ENCODE measurements around the gene TMED6. TPM values are rescaled to one million over a fixed set of nuclear protein-coding genes. Genes with fewer than 3 reads are reported as not detected.

TMED6 gene
- total RNA-seq, 1 donor from 2014 or later: not detected

GRCh38 chr16:69346683-69347082, 4.9 kb downstream of the TMED6 start:
- H3K4me3 Mint-ChIP-seq: no peak overlapping the region
- H3K27me3 Mint-ChIP-seq (ENCODE audit: insufficient read depth, low read depth): peaks cover 4% of the 10 kb centered on the region
- no peaks in the 10 kb centered on the region for H3K27me3 ChIP-seq
- no peak for TF ChIP-seq EZH2 (IDR thresholded peaks at IDR 0.05)
- no peak for TF ChIP-seq CTCF (IDR thresholded peaks at IDR 0.05)
- no peak for TF ChIP-seq EZH2phosphoT487 (IDR thresholded peaks at IDR 0.05)
- H3F3A ChIP-seq (ENCODE audit: low read depth): peaks cover 9% of the 10 kb centered on the region
- H3K36me3 Mint-ChIP-seq: peaks cover under 1% of the 10 kb centered on the region
- H3K9me3 ChIP-seq (ENCODE audit: low read depth): no peaks in the 10 kb centered on the region
- no peak overlapping the region for H3K27ac ChIP-seq
- H3K4me1 Mint-ChIP-seq: no peaks in the 10 kb centered on the region
- H3K9me3 Mint-ChIP-seq: no peaks in the 10 kb centered on the region
- peaks cover 4% of the 10 kb centered on the region for H3K36me3 ChIP-seq
- H3K4me3 ChIP-seq: no peak overlapping the region
- no peaks in the 10 kb centered on the region for H4K20me1 ChIP-seq (ENCODE audit: low read depth)
- H3K79me2 ChIP-seq (ENCODE audit: low read depth): peaks cover 14% of the 10 kb centered on the region
- H3K9ac ChIP-seq: no peak overlapping the region
- H3K4me1 ChIP-seq: no peaks in the 10 kb centered on the region
- H3K4me2 ChIP-seq: no peak overlapping the region
- no peak overlapping the region for H3K27ac Mint-ChIP-seq
- DNase-seq (ENCODE audit: low spot score): no peak
- no peak overlapping the region for H2AFZ ChIP-seq (replicated peaks)

GRCh38 chr16:69345923-69346322, 5.7 kb downstream of the TMED6 start:
- Histone ChIP-seq H2AFZ (replicated peaks) (no peak overlapping the region), H3K27me3 (no peaks in the 10 kb centered on the region), H3K36me3 (peaks cover 10% of the 10 kb centered on the region), H3K79me2 (ENCODE audit: low read depth) (peaks cover 22% of the 10 kb centered on the region), H3K4me3 (no peak overlapping the region), H3K4me1 (peaks cover under 1% of the 10 kb centered on the region), H3F3A (ENCODE audit: low read depth) (peaks cover 14% of the 10 kb centered on the region), H3K9ac (no peak overlapping the region), H3K9me3 (ENCODE audit: low read depth) (no peaks in the 10 kb centered on the region), H4K20me1 (ENCODE audit: low read depth) (no peaks in the 10 kb centered on the region), H3K27ac (no peak overlapping the region), H3K4me2 (no peak overlapping the region)
- no peak for DNase-seq (ENCODE audit: low spot score)
- Mint-ChIP-seq H3K27ac (no peak overlapping the region), H3K36me3 (peaks cover 2% of the 10 kb centered on the region), H3K4me3 (no peak overlapping the region), H3K9me3 (no peaks in the 10 kb centered on the region), H3K4me1 (peaks cover 5% of the 10 kb centered on the region), H3K27me3 (ENCODE audit: insufficient read depth, low read depth) (peaks cover 4% of the 10 kb centered on the region)
- TF ChIP-seq EZH2phosphoT487 (IDR thresholded peaks at IDR 0.05) (no peak), EZH2 (IDR thresholded peaks at IDR 0.05) (no peak), CTCF (IDR thresholded peaks at IDR 0.05) (no peak)

- no peak overlapping the region for H2AFZ ChIP-seq (replicated peaks)
- Mint-ChIP-seq H3K27me3 (ENCODE audit: insufficient read depth, low read depth) (peaks cover 6% of the 10 kb centered on the region), H3K27ac (no peak overlapping the region), H3K4me1 (peaks cover 17% of the 10 kb centered on the region), H3K36me3 (peaks cover 4% of the 10 kb centered on the region), H3K4me3 (no peak overlapping the region), H3K9me3 (no peaks in the 10 kb centered on the region)
- H3K9me3 ChIP-seq (ENCODE audit: low read depth): no peaks in the 10 kb centered on the region
- no peak for TF ChIP-seq EZH2 (IDR thresholded peaks at IDR 0.05)
- peaks cover 37% of the 10 kb centered on the region for H3K79me2 ChIP-seq (ENCODE audit: low read depth)
- peaks cover 14% of the 10 kb centered on the region for H3F3A ChIP-seq (ENCODE audit: low read depth)
- H3K4me1 ChIP-seq: peaks cover 7% of the 10 kb centered on the region
- no peak overlapping the region for H3K4me2 ChIP-seq
- no peak for DNase-seq (ENCODE audit: low spot score)
- no peaks in the 10 kb centered on the region for H4K20me1 ChIP-seq (ENCODE audit: low read depth)
- no peak overlapping the region for H3K4me3 ChIP-seq
- no peak overlapping the region for H3K27ac ChIP-seq
- peaks cover 10% of the 10 kb centered on the region for H3K36me3 ChIP-seq
- H3K27me3 ChIP-seq: no peaks in the 10 kb centered on the region
- no peak overlapping the region for H3K9ac ChIP-seq
These were observed 7.4 kb downstream of the TMED6 start for GRCh38 chr16:69344171-69344570.

- Histone ChIP-seq H4K20me1 (ENCODE audit: low read depth) (no peaks in the 10 kb centered on the region), H3F3A (ENCODE audit: low read depth) (peaks cover 14% of the 10 kb centered on the region), H3K9me3 (ENCODE audit: low read depth) (no peaks in the 10 kb centered on the region), H3K4me1 (peaks cover 14% of the 10 kb centered on the region), H3K9ac (peak overlapping the region; percentile 86), H3K4me3 (peak overlapping the region; percentile 92), H3K36me3 (peaks cover 10% of the 10 kb centered on the region), H3K27me3 (no peaks in the 10 kb centered on the region), H3K27ac (no peak overlapping the region), H3K4me2 (peak overlapping the region; percentile 91), H2AFZ (replicated peaks) (no peak overlapping the region), H3K79me2 (ENCODE audit: low read depth) (peaks cover 63% of the 10 kb centered on the region)
- Mint-ChIP-seq H3K9me3 (no peaks in the 10 kb centered on the region), H3K27me3 (ENCODE audit: insufficient read depth, low read depth) (peaks cover 2% of the 10 kb centered on the region), H3K27ac (no peak overlapping the region), H3K4me3 (peak overlapping the region; percentile 99), H3K36me3 (peaks cover 17% of the 10 kb centered on the region), H3K4me1 (peaks cover 29% of the 10 kb centered on the region)
- DNase-seq (ENCODE audit: low spot score): peak; percentile 10
- TF ChIP-seq EZH2 (IDR thresholded peaks at IDR 0.05): no peak
- TF ChIP-seq EZH2phosphoT487 (IDR thresholded peaks at IDR 0.05): no peak
- no peak for TF ChIP-seq CTCF (IDR thresholded peaks at IDR 0.05)
These were observed 11.4 kb downstream of the TMED6 start for GRCh38 chr16:69340095-69340644.
